Karpas-422 (cell line): ENCODE measurements around the gene NT5C3A. TPM values are rescaled to one million over a fixed set of nuclear protein-coding genes. Genes with fewer than 3 reads are reported as not detected.
"Not testable (repeated sequence)": the region's sequence is repeated elsewhere in the genome, so short reads cannot be mapped to it uniquely, and the experiment has no call there.

Source experiments
- DNase-seq: peaks from one replicate; pipeline ENCODE4 v3.0.0-alpha.2; 2015
- H2AFZ ChIP-seq: fragments of 200-600 bp; sonication (generic); 2 replicates; pipeline ENCODE4 v1.6.1; 2014; ENCODE audit warnings: antibody characterized with exemption, low read length, mixed read lengths
- H3K27ac ChIP-seq: fragments of 200-600 bp; sonication (generic); 2 replicates; pipeline ENCODE4 v1.5.1; 2014; ENCODE audit warnings: mild to moderate bottlenecking, low read length, moderate library complexity
- H3K27me3 ChIP-seq: fragments of 200-600 bp; sonication (generic); 2 replicates; pipeline ENCODE4 v1.6.1; 2014; ENCODE audit warnings: low read length, mixed read lengths
- H3K36me3 ChIP-seq: fragments of 200-600 bp; sonication (generic); 2 replicates; pipeline ENCODE4 v1.6.1; 2014; ENCODE audit warnings: low read length, mixed read lengths; ENCODE audit not compliant: insufficient read depth
- H3K4me1 ChIP-seq: fragments of 200-600 bp; sonication (generic); 2 replicates; pipeline ENCODE4 v1.6.1; 2014; ENCODE audit warnings: mild to moderate bottlenecking, low read length, mixed read lengths
- H3K4me2 ChIP-seq: fragments of 200-600 bp; sonication (generic); 2 replicates; pipeline ENCODE4 v1.6.1; 2014; ENCODE audit warnings: low read length, low read depth, mild to moderate bottlenecking; ENCODE audit not compliant: poor library complexity, severe bottlenecking
- H3K4me3 ChIP-seq: fragments of 200-600 bp; sonication (generic); 2 replicates; pipeline ENCODE4 v1.5.1; 2014; ENCODE audit warnings: mild to moderate bottlenecking, antibody characterized with exemption, low read length, mixed read lengths
- H3K79me2 ChIP-seq: fragments of 200-600 bp; sonication (generic); 2 replicates; pipeline ENCODE4 v1.6.1; 2014; ENCODE audit warnings: mild to moderate bottlenecking, low read length, mixed read lengths
- H3K9ac ChIP-seq: fragments of 200-600 bp; sonication (generic); 2 replicates; pipeline ENCODE4 v1.6.0; 2014; ENCODE audit warnings: low read length
- H3K9me2 ChIP-seq: fragments of 200-600 bp; sonication (generic), shearing (Covaris generic); replicated peaks from 2 replicates; pipeline ENCODE4 v1.6.0; 2014; ENCODE audit warnings: mild to moderate bottlenecking, low read length, moderate library complexity; ENCODE audit not compliant: insufficient read depth
- H3K9me3 ChIP-seq: fragments of 300-700, 200-600 bp; sonication (generic); 2 replicates; pipeline ENCODE4 v1.6.1; 2014; ENCODE audit warnings: low read length, mixed read lengths
- H4K20me1 ChIP-seq: fragments of 200-600 bp; sonication (generic); 2 replicates; pipeline ENCODE4 v1.6.1; 2014; ENCODE audit warnings: mild to moderate bottlenecking, antibody characterized with exemption, low read length, low read depth; ENCODE audit not compliant: insufficient read depth
- total RNA-seq: library from RNA; depleted of rRNA; stranded (reverse); fragments of >200 nt; shearing (Covaris generic); gene quantifications from 2 replicates; pipeline ENCODE4 v1.2.3, GENCODE V29; 2014; ENCODE audit warnings: low replicate concordance

NT5C3A gene
- total RNA-seq, 1 experiment from 2014 or later: 48.7 TPM

- H3K9me2 ChIP-seq: no peaks in the 10 kb centered on the region
- H4K20me1 ChIP-seq: no peaks in the 10 kb centered on the region
- H3K4me1 ChIP-seq: no peaks in the 10 kb centered on the region
- peaks cover 45% of the 10 kb centered on the region for H3K79me2 ChIP-seq
- no peak for DNase-seq
- no peak overlapping the region for H3K4me3 ChIP-seq
- H3K9ac ChIP-seq: no peak overlapping the region
- H3K27ac ChIP-seq: no peak overlapping the region
- H3K9me3 ChIP-seq: no peaks in the 10 kb centered on the region
- no peak overlapping the region for H2AFZ ChIP-seq
- H3K36me3 ChIP-seq: peaks cover 44% of the 10 kb centered on the region; the same call in 1 of the 2 replicates
- H3K27me3 ChIP-seq: no peaks in the 10 kb centered on the region
- no peak overlapping the region for H3K4me2 ChIP-seq
These were observed 38.3 kb downstream of the NT5C3A start for GRCh38 chr7:33024189-33024757.

GRCh38 chr7:33012364-33012763 lies 50.2 kb downstream of the NT5C3A start:
- Histone ChIP-seq H3K27me3 (no peaks in the 10 kb centered on the region), H3K27ac (no peak overlapping the region), H3K79me2 (no peaks in the 10 kb centered on the region), H3K4me2 (no peak overlapping the region), H3K4me3 (no peak overlapping the region), H3K9me3 (no peaks in the 10 kb centered on the region), H3K4me1 (no peaks in the 10 kb centered on the region), H3K36me3 (peaks cover 27% of the 10 kb centered on the region), H4K20me1 (no peaks in the 10 kb centered on the region), H3K9ac (no peak overlapping the region), H2AFZ (no peak overlapping the region), H3K9me2 (no peaks in the 10 kb centered on the region)
- no peak for DNase-seq

GRCh38 chr7:33009734-33010133 lies 52.8 kb downstream of the NT5C3A start:
- Histone ChIP-seq H3K4me3 (no peak overlapping the region), H3K4me1 (no peaks in the 10 kb centered on the region), H3K27ac (no peak overlapping the region), H2AFZ (no peak overlapping the region), H3K9me2 (no peaks in the 10 kb centered on the region), H3K36me3 (peaks cover 19% of the 10 kb centered on the region), H3K4me2 (no peak overlapping the region), H4K20me1 (no peaks in the 10 kb centered on the region), H3K27me3 (no peaks in the 10 kb centered on the region), H3K9me3 (no peaks in the 10 kb centered on the region), H3K79me2 (no peaks in the 10 kb centered on the region), H3K9ac (no peak overlapping the region)
- DNase-seq: no peak

- not testable (repeated sequence) for H4K20me1 ChIP-seq, H3K27me3 ChIP-seq, H3K9me3 ChIP-seq, H3K4me1 ChIP-seq, H3K9me2 ChIP-seq, H2AFZ ChIP-seq, H3K4me2 ChIP-seq, H3K36me3 ChIP-seq, DNase-seq, H3K9ac ChIP-seq, H3K4me3 ChIP-seq, H3K79me2 ChIP-seq, H3K27ac ChIP-seq
These were observed 56.9 kb downstream of the NT5C3A start for GRCh38 chr7:33005690-33006089.

- H3K27ac ChIP-seq, H3K4me2 ChIP-seq, H2AFZ ChIP-seq, H3K4me3 ChIP-seq, H3K9ac ChIP-seq, H3K9me3 ChIP-seq, H3K36me3 ChIP-seq, DNase-seq, H4K20me1 ChIP-seq, H3K9me2 ChIP-seq, H3K27me3 ChIP-seq, H3K4me1 ChIP-seq, H3K79me2 ChIP-seq: not testable (repeated sequence)
These were observed 57.4 kb downstream of the NT5C3A start for GRCh38 chr7:33005193-33005592.

- not testable (repeated sequence) for H3K4me1 ChIP-seq, H3K4me2 ChIP-seq, H3K9me2 ChIP-seq, H3K9ac ChIP-seq, H3K79me2 ChIP-seq, H3K36me3 ChIP-seq, H4K20me1 ChIP-seq, H2AFZ ChIP-seq, DNase-seq, H3K27ac ChIP-seq, H3K4me3 ChIP-seq, H3K27me3 ChIP-seq, H3K9me3 ChIP-seq
These were observed 58.4 kb downstream of the NT5C3A start for GRCh38 chr7:33004104-33004616.

- not testable (repeated sequence) for H3K9me3 ChIP-seq, H3K4me2 ChIP-seq, H3K27me3 ChIP-seq, H3K27ac ChIP-seq, H3K4me1 ChIP-seq, H3K9me2 ChIP-seq, H2AFZ ChIP-seq, H3K79me2 ChIP-seq, H3K4me3 ChIP-seq, H3K36me3 ChIP-seq, H3K9ac ChIP-seq, DNase-seq, H4K20me1 ChIP-seq
These were observed 59.5 kb downstream of the NT5C3A start for GRCh38 chr7:33003111-33003510.

GRCh38 chr7:32999380-32999779 lies 63.2 kb downstream of the NT5C3A start:
- H3K79me2 ChIP-seq, H3K4me3 ChIP-seq, H3K4me2 ChIP-seq, H2AFZ ChIP-seq, H3K27me3 ChIP-seq, H3K9ac ChIP-seq, H3K4me1 ChIP-seq, H4K20me1 ChIP-seq, H3K9me2 ChIP-seq, H3K9me3 ChIP-seq, H3K36me3 ChIP-seq, DNase-seq, H3K27ac ChIP-seq: not testable (repeated sequence)
